ENCODE data around the gene HLF. TPM values are rescaled to one million over a fixed set of nuclear protein-coding genes. Genes with fewer than 3 reads are reported as not detected.
"Not testable (repeated sequence)": the region's sequence is repeated elsewhere in the genome, so short reads cannot be mapped to it uniquely, and the experiment has no call there.

The HLF gene
- total RNA-seq, 1 donor from 2014 or later: 0.32 TPM

GRCh38 chr17:55327225-55328088 lies 62.7 kb downstream of the HLF start:
- Mint-ChIP-seq H3K9me3 (ENCODE audit: unreplicated experiment) (peaks cover 2% of the 10 kb centered on the region), H3K4me1 (ENCODE audit: low read depth, unreplicated experiment) (no peaks in the 10 kb centered on the region), H3K27me3 (ENCODE audit: unreplicated experiment) (no peaks in the 10 kb centered on the region), H3K4me3 (ENCODE audit: unreplicated experiment) (no peak overlapping the region), H3K36me3 (ENCODE audit: unreplicated experiment) (peaks cover 5% of the 10 kb centered on the region), H3K27ac (ENCODE audit: unreplicated experiment) (no peak overlapping the region)
- TF ChIP-seq, protein P1, sequence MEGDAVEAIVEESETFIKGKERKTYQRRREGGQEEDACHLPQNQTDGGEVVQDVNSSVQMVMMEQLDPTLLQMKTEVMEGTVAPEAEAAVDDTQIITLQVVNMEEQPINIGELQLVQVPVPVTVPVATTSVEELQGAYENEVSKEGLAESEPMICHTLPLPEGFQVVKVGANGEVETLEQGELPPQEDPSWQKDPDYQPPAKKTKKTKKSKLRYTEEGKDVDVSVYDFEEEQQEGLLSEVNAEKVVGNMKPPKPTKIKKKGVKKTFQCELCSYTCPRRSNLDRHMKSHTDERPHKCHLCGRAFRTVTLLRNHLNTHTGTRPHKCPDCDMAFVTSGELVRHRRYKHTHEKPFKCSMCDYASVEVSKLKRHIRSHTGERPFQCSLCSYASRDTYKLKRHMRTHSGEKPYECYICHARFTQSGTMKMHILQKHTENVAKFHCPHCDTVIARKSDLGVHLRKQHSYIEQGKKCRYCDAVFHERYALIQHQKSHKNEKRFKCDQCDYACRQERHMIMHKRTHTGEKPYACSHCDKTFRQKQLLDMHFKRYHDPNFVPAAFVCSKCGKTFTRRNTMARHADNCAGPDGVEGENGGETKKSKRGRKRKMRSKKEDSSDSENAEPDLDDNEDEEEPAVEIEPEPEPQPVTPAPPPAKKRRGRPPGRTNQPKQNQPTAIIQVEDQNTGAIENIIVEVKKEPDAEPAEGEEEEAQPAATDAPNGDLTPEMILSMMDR (IDR thresholded peaks at IDR 0.05; ENCODE audit: partially characterized antibody, unreplicated experiment): no peak
- no peak for DNase-seq

- not testable (repeated sequence) for H3K4me3 Mint-ChIP-seq (ENCODE audit: unreplicated experiment); DNase-seq; H3K36me3 Mint-ChIP-seq (ENCODE audit: unreplicated experiment); H3K9me3 Mint-ChIP-seq (ENCODE audit: unreplicated experiment); H3K27me3 Mint-ChIP-seq (ENCODE audit: unreplicated experiment); H3K4me1 Mint-ChIP-seq (ENCODE audit: low read depth, unreplicated experiment); H3K27ac Mint-ChIP-seq (ENCODE audit: unreplicated experiment)
Observed at GRCh38 chr17:55328514-55328913, 63.8 kb downstream of the HLF start.

DNA sequence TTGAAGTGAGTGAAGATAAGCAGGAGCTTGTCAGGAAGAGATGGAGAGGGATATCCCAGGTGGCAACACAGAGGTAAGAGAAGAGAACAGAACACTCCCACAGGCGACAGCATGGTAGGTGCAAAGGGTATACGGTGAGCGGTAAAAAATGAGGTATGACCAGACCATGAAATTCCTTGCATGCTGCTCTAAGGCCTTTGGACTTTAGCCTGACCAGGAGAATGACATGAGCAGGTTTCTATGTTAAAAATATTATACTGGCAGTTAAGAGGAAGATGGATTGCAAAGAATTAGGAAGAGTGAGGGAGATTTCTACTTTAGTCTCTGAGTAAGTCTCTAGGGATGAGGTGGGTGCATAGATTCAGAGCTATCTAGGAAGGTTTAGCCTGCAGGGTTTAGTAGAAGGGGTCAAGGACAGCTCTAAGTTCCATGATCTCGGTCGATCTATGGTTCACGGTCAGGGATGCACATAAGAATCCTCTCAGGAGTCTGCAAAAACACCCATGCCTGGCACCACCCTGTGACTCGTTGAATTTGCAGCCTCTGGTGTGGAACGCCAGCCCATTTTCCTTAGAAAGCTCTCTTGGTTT lies 65.7 kb downstream of the HLF start:
- Mint-ChIP-seq H3K4me1 (ENCODE audit: low read depth, unreplicated experiment) (no peaks in the 10 kb centered on the region), H3K4me3 (ENCODE audit: unreplicated experiment) (no peak overlapping the region), H3K27me3 (ENCODE audit: unreplicated experiment) (no peaks in the 10 kb centered on the region), H3K27ac (ENCODE audit: unreplicated experiment) (no peak overlapping the region), H3K36me3 (ENCODE audit: unreplicated experiment) (peaks cover 5% of the 10 kb centered on the region), H3K9me3 (ENCODE audit: unreplicated experiment) (peaks cover 2% of the 10 kb centered on the region)
- TF ChIP-seq, protein P1 (IDR thresholded peaks at IDR 0.05; ENCODE audit: partially characterized antibody, unreplicated experiment): no peak
- no peak for DNase-seq

- no peak for DNase-seq
- no peak overlapping the region for H3K4me3 Mint-ChIP-seq (ENCODE audit: unreplicated experiment)
- H3K36me3 Mint-ChIP-seq (ENCODE audit: unreplicated experiment): peaks cover 5% of the 10 kb centered on the region
- TF ChIP-seq, protein P1 (IDR thresholded peaks at IDR 0.05; ENCODE audit: partially characterized antibody, unreplicated experiment): no peak
- H3K4me1 Mint-ChIP-seq (ENCODE audit: low read depth, unreplicated experiment): no peaks in the 10 kb centered on the region
- H3K27me3 Mint-ChIP-seq (ENCODE audit: unreplicated experiment): peaks cover 2% of the 10 kb centered on the region
- H3K9me3 Mint-ChIP-seq (ENCODE audit: unreplicated experiment): peaks cover 2% of the 10 kb centered on the region
- H3K27ac Mint-ChIP-seq (ENCODE audit: unreplicated experiment): no peak overlapping the region
Observed at GRCh38 chr17:55332296-55333041, 67.7 kb downstream of the HLF start.

DNA sequence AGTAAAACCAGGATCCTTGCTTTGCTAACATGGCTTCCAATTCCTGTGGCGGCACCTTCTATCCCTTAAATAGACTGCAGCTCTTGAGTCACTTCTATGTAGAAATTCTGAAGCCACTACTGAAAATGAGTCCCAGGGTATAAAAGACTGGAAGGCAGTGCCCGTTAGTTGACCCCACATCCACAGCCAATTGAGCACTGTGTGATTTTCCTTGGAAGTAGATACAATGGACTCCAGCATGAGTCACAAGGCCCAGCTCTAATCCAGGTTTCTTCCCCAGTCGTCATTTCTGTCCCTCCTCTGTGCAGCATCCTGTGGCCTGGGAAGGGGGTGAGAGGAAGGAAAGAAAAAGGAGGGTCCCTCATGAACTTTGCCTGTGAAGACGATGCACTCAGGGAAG lies 69.5 kb downstream of the HLF start:
- no peak for DNase-seq
- TF ChIP-seq, protein P1 (IDR thresholded peaks at IDR 0.05; ENCODE audit: partially characterized antibody, unreplicated experiment): no peak
- Mint-ChIP-seq H3K9me3 (ENCODE audit: unreplicated experiment) (no peaks in the 10 kb centered on the region), H3K27ac (ENCODE audit: unreplicated experiment) (no peak overlapping the region), H3K27me3 (ENCODE audit: unreplicated experiment) (peaks cover 2% of the 10 kb centered on the region), H3K36me3 (ENCODE audit: unreplicated experiment) (no peaks in the 10 kb centered on the region), H3K4me3 (ENCODE audit: unreplicated experiment) (no peak overlapping the region), H3K4me1 (ENCODE audit: low read depth, unreplicated experiment) (no peaks in the 10 kb centered on the region)

Data from glutamatergic neuron (in vitro differentiated cells).